ENCODE results near the gene PALLD. TPM values are rescaled to one million over a fixed set of nuclear protein-coding genes. Genes with fewer than 3 reads are reported as not detected.

The PALLD gene
- total RNA-seq, 1 experiment from 2014 or later: 18.3 TPM

GRCh38 chr4:168632301-168632725, 135.5 kb downstream of the PALLD start:
- Histone ChIP-seq H3K79me1 (ENCODE audit: insufficient read depth, low read depth, low read length, poor library complexity, severe bottlenecking) (no peaks in the 10 kb centered on the region), H3K23me2 (ENCODE audit: insufficient read length, low read depth, low read length, poor library complexity, severe bottlenecking) (peaks cover 7% of the 10 kb centered on the region), H4K8ac (replicated peaks; ENCODE audit: insufficient read length, low read depth, low read length) (no peak overlapping the region), H3K27me3 (ENCODE audit: insufficient read depth, low read length) (no peaks in the 10 kb centered on the region; the same call in 1 of the 2 replicates), H2BK15ac (ENCODE audit: low read depth, low read length) (no peak overlapping the region), H3T11ph (ENCODE audit: low read length) (no peak overlapping the region), H2BK120ac (ENCODE audit: low read depth, low read length, poor library complexity, severe bottlenecking) (no peak overlapping the region), H3K14ac (ENCODE audit: insufficient read depth, low read length) (no peak overlapping the region), H3K4me2 (ENCODE audit: insufficient read depth, insufficient read length, low read length) (peak overlapping the region; percentile 87), H2BK20ac (ENCODE audit: low read depth, low read length, poor library complexity, severe bottlenecking) (no peak overlapping the region), H3K9me3 (ENCODE audit: control insufficient read depth, low read depth, low read length) (no peaks in the 10 kb centered on the region), H4K20me1 (ENCODE audit: control insufficient read depth, insufficient read depth, insufficient read length) (no peaks in the 10 kb centered on the region), H3K23ac (ENCODE audit: insufficient read length, low read depth, low read length) (no peak overlapping the region), H3K4me1 (ENCODE audit: insufficient read depth, low read length) (peaks cover 2% of the 10 kb centered on the region; the same call in 1 of the 2 replicates), H3K4ac (ENCODE audit: low read depth, low read length) (no peak overlapping the region), H4K91ac (ENCODE audit: insufficient read length, low read depth, low read length) (no peak overlapping the region), H3K56ac (ENCODE audit: insufficient read length, low read depth, low read length) (no peak overlapping the region), H2BK5ac (ENCODE audit: insufficient read length, low read length) (no peak overlapping the region), H2BK12ac (ENCODE audit: insufficient read length, low read depth, low read length) (no peak overlapping the region), H3K79me2 (ENCODE audit: insufficient read depth, low read length) (no peaks in the 10 kb centered on the region; the same call in 1 of the 2 replicates), H2AK5ac (ENCODE audit: insufficient read length, low read length) (no peak overlapping the region), H3K27ac (ENCODE audit: insufficient read length, low read depth, low read length) (no peak overlapping the region), H4K5ac (ENCODE audit: insufficient read length, low read depth, low read length) (no peak overlapping the region), H3K9ac (ENCODE audit: extremely low read depth, insufficient read length, low read length) (peak overlapping the region; percentile 17), H3K18ac (ENCODE audit: insufficient read length, low read depth, low read length) (no peak overlapping the region), H2AFZ (ENCODE audit: low read length) (peak overlapping the region; percentile 74)
- H3K9me3 Mint-ChIP-seq: no peaks in the 10 kb centered on the region
- peaks cover 25% of the 10 kb centered on the region for H3K27me3 Mint-ChIP-seq (ENCODE audit: low read depth)
- TF ChIP-seq CTCF (conservative IDR thresholded peaks at IDR 0.05): no peak
- peak overlapping the region in 1 of 3 experiments; percentile 89; a peak in 3 of 7 replicates for H3K27ac Mint-ChIP-seq
- H3K4me3 Mint-ChIP-seq: peak overlapping the region; percentile 84 to 91
- DNase-seq: no peak
- peaks cover 39 to 55% of the 10 kb centered on the region in 2 experiments for H3K4me1 Mint-ChIP-seq
- H3K36me3 Mint-ChIP-seq (ENCODE audit: insufficient read depth in 1 of 3, low read depth in 3 of 3): no peaks in the 10 kb centered on the region
- WGBS (ENCODE audit: extremely low coverage, insufficient read length, low lambda C conversion rate): no CpG with 5 or more reads among the region's 6 CpGs

Measured in H9 (cell line).